ENCODE measurements around the gene NFIC. TPM values are rescaled to one million over a fixed set of nuclear protein-coding genes. Genes with fewer than 3 reads are reported as not detected.

NFIC gene
- polyA plus RNA-seq, 1 of the 3 experiments (the other 2 are of a cell fraction) = 7.2 TPM

DNA sequence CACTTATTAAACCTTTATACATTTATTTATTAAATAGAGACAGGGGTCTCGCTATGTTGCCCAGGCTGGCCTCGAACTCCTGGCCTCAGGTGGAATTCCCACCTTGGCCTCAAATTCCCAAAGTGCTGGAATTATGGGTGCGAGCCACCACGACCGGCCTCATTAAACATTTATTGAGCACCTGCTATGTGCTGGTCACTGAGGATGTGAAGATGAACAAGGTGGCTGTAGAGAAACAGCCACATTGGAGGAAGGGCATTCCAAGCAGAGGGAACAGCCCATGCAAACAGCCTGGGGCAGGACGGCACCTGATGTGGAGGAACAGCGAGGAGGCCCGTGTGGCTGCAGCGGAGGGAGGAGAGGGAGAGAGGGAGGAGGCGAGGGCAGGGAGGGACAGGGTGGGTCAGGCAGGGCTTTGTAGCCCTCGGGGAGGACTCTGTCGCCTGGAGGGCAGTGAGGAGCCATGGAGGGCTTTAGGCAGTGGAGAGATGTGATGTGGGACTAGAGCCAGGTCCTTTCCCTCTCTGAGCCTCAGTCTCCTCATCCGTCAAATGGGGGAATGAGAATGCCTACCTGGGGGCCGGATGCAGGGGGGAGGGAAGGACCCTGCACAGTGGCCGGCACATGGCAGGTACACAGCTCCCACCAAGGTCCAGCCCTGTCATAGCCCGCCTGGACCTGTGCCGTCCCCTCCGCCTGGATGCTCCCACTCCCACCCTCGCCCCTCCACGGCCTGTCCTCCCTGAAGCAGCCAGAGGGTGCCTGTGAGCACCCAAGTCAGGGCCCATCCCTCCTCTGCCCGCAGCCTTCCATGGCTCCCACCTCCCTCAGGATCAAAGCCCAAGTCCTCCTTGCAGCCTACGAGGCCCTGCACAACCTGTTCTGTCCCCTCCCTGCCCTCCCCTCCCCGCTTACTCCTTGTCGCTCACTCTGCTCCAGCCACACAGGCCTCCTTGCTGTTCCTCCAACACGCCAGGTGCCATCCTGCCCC is 21.5 kb upstream of the NFIC start:
- no peaks in the 10 kb centered on the region for H3K27me3 ChIP-seq (ENCODE audit: insufficient read depth)
- no peaks in the 10 kb centered on the region for H3K9me3 ChIP-seq
- no peak overlapping the region for H3K4me2 ChIP-seq
- no peaks in the 10 kb centered on the region for H3K36me3 ChIP-seq (replicated peaks in 1 of 2; ENCODE audit: control insufficient read depth in 1 of 2, insufficient read depth in 2 of 2, low read length in 1 of 2)
- no peak for TF ChIP-seq USF1 (IDR thresholded peaks at IDR 0.05; ENCODE audit: borderline replicate concordance, low read depth)
- TF ChIP-seq, protein P1, sequence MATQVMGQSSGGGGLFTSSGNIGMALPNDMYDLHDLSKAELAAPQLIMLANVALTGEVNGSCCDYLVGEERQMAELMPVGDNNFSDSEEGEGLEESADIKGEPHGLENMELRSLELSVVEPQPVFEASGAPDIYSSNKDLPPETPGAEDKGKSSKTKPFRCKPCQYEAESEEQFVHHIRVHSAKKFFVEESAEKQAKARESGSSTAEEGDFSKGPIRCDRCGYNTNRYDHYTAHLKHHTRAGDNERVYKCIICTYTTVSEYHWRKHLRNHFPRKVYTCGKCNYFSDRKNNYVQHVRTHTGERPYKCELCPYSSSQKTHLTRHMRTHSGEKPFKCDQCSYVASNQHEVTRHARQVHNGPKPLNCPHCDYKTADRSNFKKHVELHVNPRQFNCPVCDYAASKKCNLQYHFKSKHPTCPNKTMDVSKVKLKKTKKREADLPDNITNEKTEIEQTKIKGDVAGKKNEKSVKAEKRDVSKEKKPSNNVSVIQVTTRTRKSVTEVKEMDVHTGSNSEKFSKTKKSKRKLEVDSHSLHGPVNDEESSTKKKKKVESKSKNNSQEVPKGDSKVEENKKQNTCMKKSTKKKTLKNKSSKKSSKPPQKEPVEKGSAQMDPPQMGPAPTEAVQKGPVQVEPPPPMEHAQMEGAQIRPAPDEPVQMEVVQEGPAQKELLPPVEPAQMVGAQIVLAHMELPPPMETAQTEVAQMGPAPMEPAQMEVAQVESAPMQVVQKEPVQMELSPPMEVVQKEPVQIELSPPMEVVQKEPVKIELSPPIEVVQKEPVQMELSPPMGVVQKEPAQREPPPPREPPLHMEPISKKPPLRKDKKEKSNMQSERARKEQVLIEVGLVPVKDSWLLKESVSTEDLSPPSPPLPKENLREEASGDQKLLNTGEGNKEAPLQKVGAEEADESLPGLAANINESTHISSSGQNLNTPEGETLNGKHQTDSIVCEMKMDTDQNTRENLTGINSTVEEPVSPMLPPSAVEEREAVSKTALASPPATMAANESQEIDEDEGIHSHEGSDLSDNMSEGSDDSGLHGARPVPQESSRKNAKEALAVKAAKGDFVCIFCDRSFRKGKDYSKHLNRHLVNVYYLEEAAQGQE (IDR thresholded peaks at IDR 0.05; ENCODE audit: low read depth, low read length) = no peak
- TF ChIP-seq, protein P2, sequence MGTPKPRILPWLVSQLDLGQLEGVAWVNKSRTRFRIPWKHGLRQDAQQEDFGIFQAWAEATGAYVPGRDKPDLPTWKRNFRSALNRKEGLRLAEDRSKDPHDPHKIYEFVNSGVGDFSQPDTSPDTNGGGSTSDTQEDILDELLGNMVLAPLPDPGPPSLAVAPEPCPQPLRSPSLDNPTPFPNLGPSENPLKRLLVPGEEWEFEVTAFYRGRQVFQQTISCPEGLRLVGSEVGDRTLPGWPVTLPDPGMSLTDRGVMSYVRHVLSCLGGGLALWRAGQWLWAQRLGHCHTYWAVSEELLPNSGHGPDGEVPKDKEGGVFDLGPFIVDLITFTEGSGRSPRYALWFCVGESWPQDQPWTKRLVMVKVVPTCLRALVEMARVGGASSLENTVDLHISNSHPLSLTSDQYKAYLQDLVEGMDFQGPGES (IDR thresholded peaks at IDR 0.05; ENCODE audit: low read depth, low read length) = no peak
- no peak for TF ChIP-seq POLR2AphosphoS5 (IDR thresholded peaks at IDR 0.05; ENCODE audit: low read depth, low read length)
- TF ChIP-seq, protein P3, sequence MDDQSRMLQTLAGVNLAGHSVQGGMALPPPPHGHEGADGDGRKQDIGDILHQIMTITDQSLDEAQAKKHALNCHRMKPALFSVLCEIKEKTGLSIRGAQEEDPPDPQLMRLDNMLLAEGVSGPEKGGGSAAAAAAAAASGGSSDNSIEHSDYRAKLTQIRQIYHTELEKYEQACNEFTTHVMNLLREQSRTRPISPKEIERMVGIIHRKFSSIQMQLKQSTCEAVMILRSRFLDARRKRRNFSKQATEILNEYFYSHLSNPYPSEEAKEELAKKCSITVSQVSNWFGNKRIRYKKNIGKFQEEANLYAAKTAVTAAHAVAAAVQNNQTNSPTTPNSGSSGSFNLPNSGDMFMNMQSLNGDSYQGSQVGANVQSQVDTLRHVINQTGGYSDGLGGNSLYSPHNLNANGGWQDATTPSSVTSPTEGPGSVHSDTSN (IDR thresholded peaks at IDR 0.05) = no peak
- TF ChIP-seq SIN3A (IDR thresholded peaks at IDR 0.05; ENCODE audit: borderline replicate concordance, low read depth, low read length) = no peak
- TF ChIP-seq EP300 (IDR thresholded peaks at IDR 0.05; ENCODE audit: borderline replicate concordance in 1 of 2, low read depth in 1 of 2, low read length in 1 of 2) = no peak
- TF ChIP-seq RXRA (IDR thresholded peaks at IDR 0.05; ENCODE audit: borderline replicate concordance, low read depth) = no peak
- TF ChIP-seq GATA2 (CRISPR knock-in tag; IDR thresholded peaks at IDR 0.05) = no peak
- no peak for TF ChIP-seq TCF12 (IDR thresholded peaks at IDR 0.05)
- no peak for TF ChIP-seq SMC3 (IDR thresholded peaks at IDR 0.05; ENCODE audit: low read depth, low read length)
- no peak for TF ChIP-seq FOXM1 (IDR thresholded peaks at IDR 0.05; ENCODE audit: low read depth)
- no peak for TF ChIP-seq FOSL2 (IDR thresholded peaks at IDR 0.05; ENCODE audit: borderline replicate concordance, low read depth)
- TF ChIP-seq NFIC (IDR thresholded peaks at IDR 0.05; ENCODE audit: borderline replicate concordance) = no peak
- no peak for TF ChIP-seq ELF1 (IDR thresholded peaks at IDR 0.05)
- TF ChIP-seq RFX5 (IDR thresholded peaks at IDR 0.05; ENCODE audit: low read length) = no peak
- TF ChIP-seq JUND (IDR thresholded peaks at IDR 0.05) = no peak
- no peak for TF ChIP-seq MEF2A (IDR thresholded peaks at IDR 0.05; ENCODE audit: borderline replicate concordance, low read depth)
- H2AFZ ChIP-seq (ENCODE audit: low read depth) = no peak overlapping the region
- WGBS (ENCODE audit: low lambda C conversion rate) = 84% methylated on average over 22 of the region's 25 CpGs
- no peak overlapping the region; a peak in 1 of 4 replicates for H3K27ac ChIP-seq (ENCODE audit: low read depth in 2 of 2, low read length in 1 of 2)
- CTCF ChIA-PET = interaction anchor here (0.8 to 2.0 kb wide), 6 partner anchors 85 to 128 kb away, joined by 3 to 7 read pairs (median 4); no protein-coding TSS in a partner anchor
- H4K20me1 ChIP-seq (ENCODE audit: insufficient read depth) = no peaks in the 10 kb centered on the region
- no peak for DNase-seq
- peaks cover 3% of the 10 kb centered on the region for H3F3A ChIP-seq (replicated peaks; ENCODE audit: insufficient read depth)
- H3K9me2 ChIP-seq = no peaks in the 10 kb centered on the region
- H3K9ac ChIP-seq = no peak overlapping the region
- peaks cover 0 to 3% of the 10 kb centered on the region in 2 experiments; a peak in 1 of 4 replicates for H3K4me1 ChIP-seq (ENCODE audit: control insufficient read depth in 1 of 2, insufficient read depth in 2 of 2, low read depth in 1 of 2, low read length in 1 of 2)
- POLR2A ChIA-PET = no interaction called here
- no peak overlapping the region for H3K4me3 ChIP-seq (ENCODE audit: low read depth in 2 of 2, low read length in 1 of 2)
- H3K79me2 ChIP-seq (ENCODE audit: insufficient read depth) = no peaks in the 10 kb centered on the region

Data from SK-N-SH (cell line).